Measurements from ENCODE around the gene GFI1B. TPM values are rescaled to one million over a fixed set of nuclear protein-coding genes. Genes with fewer than 3 reads are reported as not detected.

The GFI1B gene
- polyA plus RNA-seq, 1 donor from 2014 or later: not detected

DNA sequence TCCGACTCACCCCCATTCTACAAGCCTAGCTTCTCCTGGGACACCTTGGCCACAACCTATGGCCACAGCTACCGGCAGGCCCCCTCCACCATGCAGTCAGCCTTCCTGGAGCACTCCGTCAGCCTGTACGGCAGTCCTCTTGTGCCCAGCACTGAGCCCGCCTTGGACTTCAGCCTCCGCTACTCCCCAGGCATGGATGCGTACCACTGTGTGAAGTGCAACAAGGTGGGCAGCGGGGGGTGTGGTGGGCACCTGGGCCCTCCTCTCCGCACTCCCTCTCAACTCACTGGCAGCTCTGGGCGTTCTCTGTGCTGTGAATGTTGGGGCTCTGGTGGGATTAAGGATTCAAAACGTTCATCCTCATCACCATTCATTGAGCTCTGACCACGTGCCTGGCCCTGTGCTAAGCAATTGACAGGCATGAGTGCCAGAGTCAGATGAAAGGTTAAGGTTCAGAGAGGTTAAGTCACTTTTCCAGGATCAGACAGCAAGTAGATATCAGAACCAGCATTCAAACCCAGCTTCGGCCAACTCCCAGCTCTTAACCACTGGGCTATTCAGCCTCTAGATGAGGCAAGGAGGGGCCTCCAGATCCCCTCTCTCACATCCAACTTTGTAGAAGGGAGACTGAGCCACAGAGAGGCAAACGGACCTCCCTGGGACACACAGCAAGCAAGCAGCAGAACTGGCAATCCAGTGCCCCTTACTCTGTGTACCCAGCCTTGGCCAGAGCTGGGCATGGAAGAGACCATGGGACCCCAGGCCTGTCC, 9.9 kb downstream of the GFI1B start:
- no peak overlapping the region for H2AFZ ChIP-seq (ENCODE audit: low read depth, low read length)
- H3K27me3 ChIP-seq (ENCODE audit: insufficient read depth, low read depth, low read length): no peaks in the 10 kb centered on the region
- no peaks in the 10 kb centered on the region for H3K36me3 ChIP-seq (ENCODE audit: insufficient read depth, low read length)
- H3K9me3 ChIP-seq (ENCODE audit: low read length): no peaks in the 10 kb centered on the region
- no peak overlapping the region for H3K27ac ChIP-seq (ENCODE audit: low read length)
- H3K9me2 ChIP-seq (ENCODE audit: insufficient read depth, low read length): no peaks in the 10 kb centered on the region
- H3F3A ChIP-seq (ENCODE audit: insufficient read depth, low read length, poor library complexity, severe bottlenecking): no peaks in the 10 kb centered on the region
- no peak for TF ChIP-seq POLR2AphosphoS5 (IDR thresholded peaks at IDR 0.05)
- TF ChIP-seq RAD21 (conservative IDR thresholded peaks at IDR 0.05): no peak
- TF ChIP-seq, protein P1, sequence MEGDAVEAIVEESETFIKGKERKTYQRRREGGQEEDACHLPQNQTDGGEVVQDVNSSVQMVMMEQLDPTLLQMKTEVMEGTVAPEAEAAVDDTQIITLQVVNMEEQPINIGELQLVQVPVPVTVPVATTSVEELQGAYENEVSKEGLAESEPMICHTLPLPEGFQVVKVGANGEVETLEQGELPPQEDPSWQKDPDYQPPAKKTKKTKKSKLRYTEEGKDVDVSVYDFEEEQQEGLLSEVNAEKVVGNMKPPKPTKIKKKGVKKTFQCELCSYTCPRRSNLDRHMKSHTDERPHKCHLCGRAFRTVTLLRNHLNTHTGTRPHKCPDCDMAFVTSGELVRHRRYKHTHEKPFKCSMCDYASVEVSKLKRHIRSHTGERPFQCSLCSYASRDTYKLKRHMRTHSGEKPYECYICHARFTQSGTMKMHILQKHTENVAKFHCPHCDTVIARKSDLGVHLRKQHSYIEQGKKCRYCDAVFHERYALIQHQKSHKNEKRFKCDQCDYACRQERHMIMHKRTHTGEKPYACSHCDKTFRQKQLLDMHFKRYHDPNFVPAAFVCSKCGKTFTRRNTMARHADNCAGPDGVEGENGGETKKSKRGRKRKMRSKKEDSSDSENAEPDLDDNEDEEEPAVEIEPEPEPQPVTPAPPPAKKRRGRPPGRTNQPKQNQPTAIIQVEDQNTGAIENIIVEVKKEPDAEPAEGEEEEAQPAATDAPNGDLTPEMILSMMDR (IDR thresholded peaks at IDR 0.05; ENCODE audit: poor library complexity, severe bottlenecking): no peak
- TF ChIP-seq EP300 (conservative IDR thresholded peaks at IDR 0.05; ENCODE audit: poor library complexity, severe bottlenecking): no peak
- TF ChIP-seq, protein P2, sequence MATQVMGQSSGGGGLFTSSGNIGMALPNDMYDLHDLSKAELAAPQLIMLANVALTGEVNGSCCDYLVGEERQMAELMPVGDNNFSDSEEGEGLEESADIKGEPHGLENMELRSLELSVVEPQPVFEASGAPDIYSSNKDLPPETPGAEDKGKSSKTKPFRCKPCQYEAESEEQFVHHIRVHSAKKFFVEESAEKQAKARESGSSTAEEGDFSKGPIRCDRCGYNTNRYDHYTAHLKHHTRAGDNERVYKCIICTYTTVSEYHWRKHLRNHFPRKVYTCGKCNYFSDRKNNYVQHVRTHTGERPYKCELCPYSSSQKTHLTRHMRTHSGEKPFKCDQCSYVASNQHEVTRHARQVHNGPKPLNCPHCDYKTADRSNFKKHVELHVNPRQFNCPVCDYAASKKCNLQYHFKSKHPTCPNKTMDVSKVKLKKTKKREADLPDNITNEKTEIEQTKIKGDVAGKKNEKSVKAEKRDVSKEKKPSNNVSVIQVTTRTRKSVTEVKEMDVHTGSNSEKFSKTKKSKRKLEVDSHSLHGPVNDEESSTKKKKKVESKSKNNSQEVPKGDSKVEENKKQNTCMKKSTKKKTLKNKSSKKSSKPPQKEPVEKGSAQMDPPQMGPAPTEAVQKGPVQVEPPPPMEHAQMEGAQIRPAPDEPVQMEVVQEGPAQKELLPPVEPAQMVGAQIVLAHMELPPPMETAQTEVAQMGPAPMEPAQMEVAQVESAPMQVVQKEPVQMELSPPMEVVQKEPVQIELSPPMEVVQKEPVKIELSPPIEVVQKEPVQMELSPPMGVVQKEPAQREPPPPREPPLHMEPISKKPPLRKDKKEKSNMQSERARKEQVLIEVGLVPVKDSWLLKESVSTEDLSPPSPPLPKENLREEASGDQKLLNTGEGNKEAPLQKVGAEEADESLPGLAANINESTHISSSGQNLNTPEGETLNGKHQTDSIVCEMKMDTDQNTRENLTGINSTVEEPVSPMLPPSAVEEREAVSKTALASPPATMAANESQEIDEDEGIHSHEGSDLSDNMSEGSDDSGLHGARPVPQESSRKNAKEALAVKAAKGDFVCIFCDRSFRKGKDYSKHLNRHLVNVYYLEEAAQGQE (IDR thresholded peaks at IDR 0.05; ENCODE audit: borderline replicate concordance): no peak
- TF ChIP-seq TAF1 (IDR thresholded peaks at IDR 0.05; ENCODE audit: low read depth): no peak
- no peak overlapping the region for H3K9ac ChIP-seq (ENCODE audit: low read length)
- H3K79me2 ChIP-seq (replicated peaks; ENCODE audit: insufficient read depth, low read length): no peaks in the 10 kb centered on the region
- no peak overlapping the region for H3K4me2 ChIP-seq (ENCODE audit: low read length)
- H3K4me3 ChIP-seq (ENCODE audit: low read length): no peak overlapping the region
- H4K20me1 ChIP-seq (ENCODE audit: insufficient read depth): no peaks in the 10 kb centered on the region

DNA sequence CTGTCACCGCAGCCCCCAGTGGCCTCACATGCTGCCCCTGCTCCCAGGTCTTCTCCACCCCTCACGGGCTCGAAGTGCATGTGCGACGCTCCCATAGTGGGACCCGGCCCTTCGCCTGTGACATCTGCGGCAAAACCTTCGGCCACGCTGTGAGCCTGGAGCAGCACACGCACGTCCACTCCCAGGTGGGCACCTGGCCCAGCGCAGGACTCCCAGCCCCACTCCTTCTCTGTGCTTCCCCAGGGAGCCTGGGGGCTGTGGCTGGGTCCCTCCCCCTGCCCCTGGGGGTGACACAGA, 10.5 kb downstream of the GFI1B start:
- Histone ChIP-seq H3K27ac (ENCODE audit: low read length) (no peak overlapping the region), H3K4me2 (ENCODE audit: low read length) (no peak overlapping the region), H3K9me3 (ENCODE audit: low read length) (no peaks in the 10 kb centered on the region), H3K36me3 (ENCODE audit: insufficient read depth, low read length) (no peaks in the 10 kb centered on the region), H3F3A (ENCODE audit: insufficient read depth, low read length, poor library complexity, severe bottlenecking) (no peaks in the 10 kb centered on the region), H2AFZ (ENCODE audit: low read depth, low read length) (no peak overlapping the region), H3K9ac (ENCODE audit: low read length) (no peak overlapping the region), H3K27me3 (ENCODE audit: insufficient read depth, low read depth, low read length) (no peaks in the 10 kb centered on the region), H4K20me1 (ENCODE audit: insufficient read depth) (no peaks in the 10 kb centered on the region), H3K79me2 (replicated peaks; ENCODE audit: insufficient read depth, low read length) (no peaks in the 10 kb centered on the region), H3K9me2 (ENCODE audit: insufficient read depth, low read length) (no peaks in the 10 kb centered on the region), H3K4me3 (ENCODE audit: low read length) (no peak overlapping the region)
- TF ChIP-seq EZH2 (IDR thresholded peaks at IDR 0.05; ENCODE audit: borderline replicate concordance, insufficient read depth, low read length, poor library complexity, severe bottlenecking) (no peak), POLR2AphosphoS5 (IDR thresholded peaks at IDR 0.05) (no peak), TAF1 (IDR thresholded peaks at IDR 0.05; ENCODE audit: low read depth) (no peak), MXI1 (conservative IDR thresholded peaks at IDR 0.05; ENCODE audit: poor library complexity, severe bottlenecking) (no peak), EP300 (conservative IDR thresholded peaks at IDR 0.05; ENCODE audit: poor library complexity, severe bottlenecking) (no peak), SMC3 (conservative IDR thresholded peaks at IDR 0.05; ENCODE audit: poor library complexity) (no peak), RAD21 (conservative IDR thresholded peaks at IDR 0.05) (no peak)
- TF ChIP-seq, protein P2 (IDR thresholded peaks at IDR 0.05; ENCODE audit: borderline replicate concordance): no peak
- TF ChIP-seq, protein P1 (IDR thresholded peaks at IDR 0.05; ENCODE audit: poor library complexity, severe bottlenecking): no peak
